ENCODE measurements around the gene SEC22A. TPM values are rescaled to one million over a fixed set of nuclear protein-coding genes. Genes with fewer than 3 reads are reported as not detected.

Gene SEC22A
- total RNA-seq, 1 donor from 2014 or later = 29.7 TPM

DNA sequence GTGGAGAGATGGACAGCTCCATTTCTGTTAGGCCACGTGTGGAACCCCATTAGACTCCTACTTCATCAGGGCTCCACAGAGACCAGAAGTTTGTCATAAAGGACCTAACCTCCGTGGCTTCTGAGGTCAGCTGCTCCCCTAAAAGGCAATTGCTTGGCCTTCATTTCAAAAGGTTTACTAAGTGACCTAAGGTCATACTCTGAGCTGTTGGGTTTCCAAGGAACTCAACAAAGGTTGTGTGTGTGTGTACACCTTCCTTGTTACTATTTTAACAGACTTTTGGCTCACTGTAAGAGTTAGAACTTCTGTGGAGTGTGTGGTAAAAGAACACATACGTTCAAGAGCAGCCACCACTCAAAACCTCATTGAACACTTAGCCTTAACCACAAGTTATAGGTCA, 73.9 kb downstream of the SEC22A start:
- DNase-seq (ENCODE audit: low read depth) = no peak
- no peak overlapping the region for H3K4me3 ChIP-seq (ENCODE audit: low read depth, low read length)
- TF ChIP-seq CTCF (conservative IDR thresholded peaks at IDR 0.05; ENCODE audit: low read depth, low read length) = no peak

DNA sequence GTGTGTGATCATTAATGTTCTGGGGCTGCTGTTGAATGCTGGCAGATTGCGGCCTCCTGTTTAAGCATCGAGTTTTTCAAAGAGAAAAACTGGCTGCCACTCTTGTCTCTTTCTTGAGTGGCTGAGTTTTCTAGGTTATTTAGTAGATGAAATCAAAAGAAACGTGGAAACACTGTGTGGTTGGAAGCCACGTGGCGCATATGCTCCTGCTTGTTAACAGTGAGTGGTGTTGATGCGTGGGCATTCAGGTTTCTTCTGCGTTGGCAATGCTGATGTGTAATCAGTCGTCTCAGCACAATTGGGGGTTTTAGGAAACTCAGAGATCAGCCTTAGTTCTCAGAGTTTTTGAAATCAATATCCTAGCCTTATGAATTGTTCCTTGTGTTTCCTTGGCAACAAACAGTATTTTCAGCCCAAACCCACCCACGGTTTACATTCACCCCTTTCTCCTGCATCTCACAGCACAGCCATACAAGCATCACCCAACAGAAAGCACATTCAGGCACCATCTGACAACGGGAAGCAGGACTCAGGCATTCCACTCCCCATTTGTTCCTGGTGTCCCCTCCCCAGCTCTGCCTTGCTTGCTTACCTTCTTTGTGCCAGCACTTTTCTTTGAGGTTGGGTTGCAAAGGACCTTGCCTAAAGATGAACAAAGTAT, 74.7 kb downstream of the SEC22A start:
- DNase-seq (ENCODE audit: low read depth) = no peak
- TF ChIP-seq CTCF (conservative IDR thresholded peaks at IDR 0.05; ENCODE audit: low read depth, low read length) = no peak
- no peak overlapping the region for H3K4me3 ChIP-seq (ENCODE audit: low read depth, low read length)

GRCh38 chr3:123277106-123277505, 75.4 kb downstream of the SEC22A start:
- H3K4me3 ChIP-seq (ENCODE audit: low read depth, low read length) = no peak overlapping the region
- no peak for TF ChIP-seq CTCF (conservative IDR thresholded peaks at IDR 0.05; ENCODE audit: low read depth, low read length)
- DNase-seq (ENCODE audit: low read depth) = no peak

GRCh38 chr3:123278446-123278845, 76.7 kb downstream of the SEC22A start:
- no peak for TF ChIP-seq CTCF (conservative IDR thresholded peaks at IDR 0.05; ENCODE audit: low read depth, low read length)
- DNase-seq (ENCODE audit: low read depth) = no peak
- H3K4me3 ChIP-seq (ENCODE audit: low read depth, low read length) = no peak overlapping the region

- DNase-seq (ENCODE audit: low read depth) = no peak
- no peak for TF ChIP-seq CTCF (conservative IDR thresholded peaks at IDR 0.05; ENCODE audit: low read depth, low read length)
- H3K4me3 ChIP-seq (ENCODE audit: low read depth, low read length) = no peak overlapping the region
Measured at GRCh38 chr3:123279121-123279520, 77.4 kb downstream of the SEC22A start.

- no peak for DNase-seq (ENCODE audit: low read depth)
- no peak for TF ChIP-seq CTCF (conservative IDR thresholded peaks at IDR 0.05; ENCODE audit: low read depth, low read length)
- H3K4me3 ChIP-seq (ENCODE audit: low read depth, low read length) = no peak overlapping the region
Measured at GRCh38 chr3:123281406-123281805, 79.7 kb downstream of the SEC22A start.

DNA sequence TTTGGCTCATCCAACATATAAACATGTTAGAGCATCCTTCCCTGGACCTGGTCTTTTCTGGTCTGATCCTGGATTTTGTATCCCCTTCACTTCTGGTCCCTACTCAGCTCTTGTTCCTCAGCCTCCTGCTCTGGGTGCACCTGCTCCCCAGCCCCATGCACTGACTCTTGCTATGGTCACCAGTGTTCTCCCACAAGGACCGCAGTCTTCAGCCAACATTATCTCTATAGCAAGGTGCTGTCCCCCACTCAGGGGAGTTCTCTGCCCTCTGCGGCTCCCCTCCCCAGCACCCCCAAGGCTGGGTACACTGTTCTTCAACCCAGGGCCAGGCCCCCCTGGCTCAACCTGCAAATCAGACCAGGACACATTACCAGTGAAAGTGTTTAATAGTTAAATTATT, 80.2 kb downstream of the SEC22A start:
- no peak for DNase-seq (ENCODE audit: low read depth)
- TF ChIP-seq CTCF (conservative IDR thresholded peaks at IDR 0.05; ENCODE audit: low read depth, low read length) = no peak
- no peak overlapping the region for H3K4me3 ChIP-seq (ENCODE audit: low read depth, low read length)
